Spleen (tissue), 11 donors: ENCODE results near the gene EAF1. TPM values are rescaled to one million over a fixed set of nuclear protein-coding genes. Genes with fewer than 3 reads are reported as not detected.
"Not testable (repeated sequence)": the region's sequence is repeated elsewhere in the genome, so short reads cannot be mapped to it uniquely, and the experiment has no call there.

Experiments used
- DNase-seq: peaks from one replicate; pipeline ENCODE4 v3.0.0-alpha.2; 2020
- H3K27ac ChIP-seq, 8 donors: fragments of 200-600 bp; sonication (generic) in 7 of 8; 1 replicate in 4 of 8; 2 replicates in 4 of 8; pipeline versions ENCODE4 v1.5.0 to v1.8.0; 2016 to 2021; ENCODE audit warnings: inconsistent platforms in 4 of 8, mild to moderate bottlenecking in 4 of 8, moderate library complexity in 1 of 8
- H3K27me3 ChIP-seq, 7 donors: fragments of 200-600 bp; sonication (generic) in 6 of 7; replicated peaks in 1 of 7; 1 replicate in 4 of 7; 2 replicates in 3 of 7; pipeline versions ENCODE4 v1.5.0 to v1.8.0; 2016 to 2021; ENCODE audit warnings: inconsistent platforms in 3 of 7, mild to moderate bottlenecking in 1 of 7
- H3K36me3 ChIP-seq, 6 donors: fragments of 200-600 bp; sonication (generic) in 5 of 6; 1 replicate in 4 of 6; 2 replicates in 2 of 6; pipeline versions ENCODE4 v1.5.0 to v1.8.0; 2016 to 2021; ENCODE audit warnings: inconsistent platforms in 2 of 6
- H3K4me1 ChIP-seq, 6 donors: fragments of 200-600 bp; sonication (generic) in 5 of 6; 1 replicate in 3 of 6; 2 replicates in 3 of 6; pipeline versions ENCODE4 v1.5.0 to v1.8.0; 2016 to 2021; ENCODE audit warnings: inconsistent platforms in 3 of 6
- H3K4me3 ChIP-seq, 8 donors: fragments of 200-600 bp; sonication (generic) in 7 of 8; 1 replicate in 4 of 8; 2 replicates in 4 of 8; pipeline versions ENCODE4 v1.5.0 to v1.8.0; 2016 to 2021; ENCODE audit warnings: inconsistent platforms in 4 of 8, mild to moderate bottlenecking in 4 of 8, moderate library complexity in 2 of 8
- H3K9me3 ChIP-seq, 8 donors: fragments of 200-600 bp; sonication (generic) in 7 of 8; 1 replicate in 4 of 8; 2 replicates in 4 of 8; pipeline versions ENCODE4 v1.5.0 to v1.8.0; 2016 to 2021; ENCODE audit warnings: inconsistent platforms in 4 of 8
- POLR2A ChIP-seq, 3 donors: fragments of 450-650 bp; IDR thresholded peaks; one replicate each; pipeline ENCODE4 v1.5.1; 2017; ENCODE audit warnings: antibody characterized with exemption in 3 of 3, mild to moderate bottlenecking in 1 of 3
- POLR2AphosphoS5 ChIP-seq, 3 donors: sonication (generic); formaldehyde crosslinking; IDR thresholded peaks; one replicate each; pipeline ENCODE4 v1.5.1; 2017; ENCODE audit warnings: antibody characterized with exemption in 3 of 3
- WGBS, 5 donors: extraction: QIAGEN DNeasy Blood & Tissue Kit in 3 of 5; methylation state at CpG; one replicate each; pipeline versions ENCODE4 v1.1.5 to v1.1.7; 2013 to 2018; 5-methylcytosine and 5-hydroxymethylcytosine counted together
- intact Hi-C: fragments of 100-400 bp; cut with DNase I; formaldehyde crosslinking; loops from one replicate; pipeline ENCODE4 v1.15.0; 2023; ENCODE audit warnings: low total_unique reads
- polyA plus RNA-seq, 3 donors: library from polyadenylated mRNA; stranded (reverse); fragments of 200-250 nt; gene quantifications; one replicate each; pipeline ENCODE4 v1.2.1, GENCODE V29; 2013
- total RNA-seq, 7 donors: library from RNA; depleted of rRNA in 3 of 7; stranded (reverse); fragments of >200 nt in 3 of 7; fragmentation: NEBNext Ultra II Directional in 4 of 7; extraction: Animal tissue kit (Norgen Biotek cat#: 25700) in 4 of 7; gene quantifications; one replicate each; pipeline versions ENCODE4 v1.1.0 to v1.2.1, GENCODE V29; 2016 to 2021
- TF ChIP-seq, protein P1 (sequence below), 11 experiments: fragments of 200-600 bp in 7 of 11; fragments of 450-650 bp in 4 of 11; sonication (generic) in 4 of 11; IDR thresholded peaks in 8 of 11; conservative IDR thresholded peaks in 3 of 11; 1 replicate in 7 of 11; 2 replicates in 4 of 11; pipeline versions ENCODE4 v1.4.0 to v1.8.0; 2016 to 2021; ENCODE audit warnings: antibody characterized with exemption in 11 of 11, inconsistent platforms in 4 of 11, mild to moderate bottlenecking in 1 of 11
- donor health status: healthy with polysubstance abuse.
- donor health status: DM: no; HTN: no; CAD: no; lungs with moderate emphysema.
- donor health status: DM: no; HTN: no; CAD: no.
- donor health status: Bipolar disorder and iron deficiency.
- donor health status: healthy.
- donor health status: DM: no; HTN: no; CAD: no.
- donor health status: DM: yes; HTN: yes; CAD: no.

Gene EAF1
- total and polyA plus RNA-seq, 10 donors, result 3.0 to 40.8 (median 22.4) TPM

DNA sequence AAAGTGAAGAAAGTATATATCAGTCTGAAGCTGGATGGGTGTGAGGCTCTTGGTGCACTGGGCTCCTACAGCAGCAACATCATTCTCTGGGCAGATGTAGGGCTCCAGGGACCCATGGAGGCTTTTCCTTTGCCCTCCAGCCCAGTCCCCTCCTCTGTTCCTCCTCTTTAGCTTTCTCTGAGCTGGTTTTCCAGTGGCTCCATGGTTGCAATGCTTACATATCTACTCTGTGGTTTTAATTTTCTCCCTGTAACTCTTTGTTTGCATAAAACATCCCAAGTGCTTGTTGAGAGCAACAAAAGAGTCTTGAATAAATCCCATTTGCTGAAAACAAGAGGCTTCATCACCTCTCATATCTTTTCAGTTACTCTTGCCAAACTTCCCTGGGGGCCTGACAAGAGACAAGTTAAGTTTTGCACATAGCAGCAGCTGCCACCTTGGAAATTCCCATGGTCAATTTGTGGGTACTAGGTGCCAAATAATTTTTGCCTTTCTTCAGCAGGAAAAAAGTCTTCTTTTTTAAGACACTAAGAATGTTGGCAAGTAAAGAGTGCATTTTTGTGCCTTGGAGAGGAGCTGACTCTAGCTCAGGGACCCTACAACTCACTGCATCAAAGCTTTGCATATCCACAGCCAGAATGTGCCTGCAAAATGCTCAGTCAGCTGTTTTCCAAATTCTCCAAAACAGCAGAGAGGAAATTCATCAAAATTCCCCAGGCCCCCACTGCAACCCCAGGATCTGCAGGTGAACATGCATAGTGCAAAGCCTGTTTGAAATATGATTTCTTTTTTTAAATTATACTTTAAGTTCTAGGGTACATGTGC lies 52.2 kb downstream of the EAF1 start:
- no peak overlapping the region for H3K4me3 ChIP-seq
- H3K27me3 ChIP-seq, result no peaks in the 10 kb centered on the region
- H3K27ac ChIP-seq, result no peak overlapping the region
- no peaks in the 10 kb centered on the region for H3K9me3 ChIP-seq
- no peaks in the 10 kb centered on the region for H3K4me1 ChIP-seq
- no peaks in the 10 kb centered on the region for H3K36me3 ChIP-seq
- TF ChIP-seq POLR2A (IDR thresholded peaks at IDR 0.05), result no peak
- no peak for TF ChIP-seq POLR2AphosphoS5 (IDR thresholded peaks at IDR 0.05)
- TF ChIP-seq, protein P1, sequence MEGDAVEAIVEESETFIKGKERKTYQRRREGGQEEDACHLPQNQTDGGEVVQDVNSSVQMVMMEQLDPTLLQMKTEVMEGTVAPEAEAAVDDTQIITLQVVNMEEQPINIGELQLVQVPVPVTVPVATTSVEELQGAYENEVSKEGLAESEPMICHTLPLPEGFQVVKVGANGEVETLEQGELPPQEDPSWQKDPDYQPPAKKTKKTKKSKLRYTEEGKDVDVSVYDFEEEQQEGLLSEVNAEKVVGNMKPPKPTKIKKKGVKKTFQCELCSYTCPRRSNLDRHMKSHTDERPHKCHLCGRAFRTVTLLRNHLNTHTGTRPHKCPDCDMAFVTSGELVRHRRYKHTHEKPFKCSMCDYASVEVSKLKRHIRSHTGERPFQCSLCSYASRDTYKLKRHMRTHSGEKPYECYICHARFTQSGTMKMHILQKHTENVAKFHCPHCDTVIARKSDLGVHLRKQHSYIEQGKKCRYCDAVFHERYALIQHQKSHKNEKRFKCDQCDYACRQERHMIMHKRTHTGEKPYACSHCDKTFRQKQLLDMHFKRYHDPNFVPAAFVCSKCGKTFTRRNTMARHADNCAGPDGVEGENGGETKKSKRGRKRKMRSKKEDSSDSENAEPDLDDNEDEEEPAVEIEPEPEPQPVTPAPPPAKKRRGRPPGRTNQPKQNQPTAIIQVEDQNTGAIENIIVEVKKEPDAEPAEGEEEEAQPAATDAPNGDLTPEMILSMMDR (IDR thresholded peaks at IDR 0.05 in 8 of 11, conservative IDR thresholded peaks at IDR 0.05 in 3 of 11), result no peak
- intact Hi-C loops, result no loop called here
- DNase-seq, result no peak

DNA sequence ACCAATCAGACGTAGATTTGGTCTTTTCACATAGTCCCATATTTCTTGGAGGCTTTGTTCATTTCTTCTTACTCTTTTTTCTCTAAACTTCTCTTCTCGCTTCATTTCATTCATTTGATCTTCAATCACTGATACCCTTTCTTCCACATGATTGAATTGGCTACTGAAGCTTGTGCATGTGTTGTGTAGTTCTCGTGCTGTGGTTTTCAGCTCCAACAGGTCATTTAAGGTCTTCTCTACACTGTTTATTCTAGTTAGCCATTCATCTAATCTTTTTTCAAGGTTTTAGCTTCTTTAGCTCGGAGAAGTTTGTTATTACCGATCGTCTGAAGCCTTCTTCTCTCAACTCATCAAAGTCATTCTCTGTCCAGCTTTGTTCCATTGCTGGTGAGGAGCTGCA lies 57.2 kb downstream of the EAF1 start:
- intact Hi-C loops, result not testable (repeated sequence)

GRCh38 chr3:15486020-15486419 lies 58.6 kb downstream of the EAF1 start:
- TF ChIP-seq, protein P1 (IDR thresholded peaks at IDR 0.05 in 8 of 11, conservative IDR thresholded peaks at IDR 0.05 in 3 of 11), result no peak
- TF ChIP-seq POLR2AphosphoS5 (IDR thresholded peaks at IDR 0.05), result no peak
- intact Hi-C loops, result no loop called here
- H3K4me1 ChIP-seq, result no peaks in the 10 kb centered on the region
- H3K9me3 ChIP-seq, result no peaks in the 10 kb centered on the region
- DNase-seq, result no peak
- peaks cover 0 to 14% (median 0%) of the 10 kb centered on the region in 6 donors for H3K36me3 ChIP-seq
- no peak overlapping the region for H3K4me3 ChIP-seq
- WGBS, 5 donors, result 95 to 99% (median 96%) methylated on average over 2 of the region's 2 CpGs
- no peaks in the 10 kb centered on the region for H3K27me3 ChIP-seq
- no peak overlapping the region for H3K27ac ChIP-seq

More for the DNA sequence above, 57.2 kb downstream of the EAF1 start:
- 89 to 94% (median 91%) methylated on average over 6 of the region's 6 CpGs for WGBS, 5 donors
- H3K4me1 ChIP-seq, H3K9me3 ChIP-seq, DNase-seq, H3K27ac ChIP-seq, H3K4me3 ChIP-seq, H3K27me3 ChIP-seq: not testable (repeated sequence)
- peaks cover 0 to 14% (median 0%) of the 10 kb centered on the region in 6 donors for H3K36me3 ChIP-seq

- WGBS, 5 donors, result 84 to 93% (median 86%) methylated on average over 4 of the region's 4 CpGs
- H3K36me3 ChIP-seq, result peaks cover 0 to 14% (median 0%) of the 10 kb centered on the region in 6 donors
- TF ChIP-seq POLR2A (IDR thresholded peaks at IDR 0.05), result no peak
- TF ChIP-seq POLR2AphosphoS5 (IDR thresholded peaks at IDR 0.05), result no peak
- TF ChIP-seq, protein P1 (IDR thresholded peaks at IDR 0.05 in 8 of 11, conservative IDR thresholded peaks at IDR 0.05 in 3 of 11), result no peak
- H3K9me3 ChIP-seq, result no peaks in the 10 kb centered on the region
- no peak overlapping the region for H3K4me3 ChIP-seq
- H3K4me1 ChIP-seq, result no peaks in the 10 kb centered on the region
- intact Hi-C loops, result no loop called here
- no peaks in the 10 kb centered on the region for H3K27me3 ChIP-seq
- H3K27ac ChIP-seq, result no peak overlapping the region
- no peak for DNase-seq
Observed at GRCh38 chr3:15486979-15487378, 59.6 kb downstream of the EAF1 start.
